ENCODE data around the gene TUBG2. TPM values are rescaled to one million over a fixed set of nuclear protein-coding genes. Genes with fewer than 3 reads are reported as not detected.

TUBG2 gene
- polyA plus RNA-seq, 1 donor (not counting 4 experiments of a cell fraction or from before 2014, with no cell fraction given): 14.5 TPM

GRCh38 chr17:42683407-42684034, 24.4 kb downstream of the TUBG2 start:
- no peaks in the 10 kb centered on the region for H3K27me3 ChIP-seq (ENCODE audit: control insufficient read depth, extremely low read depth, insufficient read depth, low read length)
- H3K79me2 ChIP-seq (ENCODE audit: control insufficient read depth, insufficient read depth, low read length): no peaks in the 10 kb centered on the region
- H2AFZ ChIP-seq (ENCODE audit: control insufficient read depth, low read length): no peak overlapping the region
- no peaks in the 10 kb centered on the region for H3K36me3 ChIP-seq (ENCODE audit: control insufficient read depth in 2 of 2, extremely low read depth in 1 of 2, insufficient read depth in 2 of 2, low read length in 2 of 2)
- H4K20me1 ChIP-seq (ENCODE audit: control insufficient read depth, extremely low read depth, insufficient read depth, low read length): no peaks in the 10 kb centered on the region
- no peak overlapping the region for H3K27ac ChIP-seq (ENCODE audit: control insufficient read depth, insufficient read depth, low read length)
- dilution Hi-C loops (cut with MboI; ENCODE audit: extremely low pct_ligation_motif_present, low sequenced_read_pairs): no loop called here
- FAIRE-seq: no peak
- peak overlapping the region in 1 of 3 experiments; percentile 59 for H3K4me3 ChIP-seq (ENCODE audit: control insufficient read depth in 2 of 3, extremely low read depth in 1 of 3, insufficient read depth in 2 of 3, low read depth in 1 of 3, low read length in 3 of 3)
- no peaks in the 10 kb centered on the region for H3K9me1 ChIP-seq (ENCODE audit: control insufficient read depth, extremely low read depth, insufficient read depth, low read length)
- TF ChIP-seq EZH2 (IDR thresholded peaks at IDR 0.05; ENCODE audit: low read length) (no peak), CTCF (optimal IDR thresholded peaks at IDR 0.05 in 1 of 3, IDR thresholded peaks at IDR 0.05 in 1 of 3, conservative IDR thresholded peaks at IDR 0.05 in 1 of 3; ENCODE audit: extremely low read depth in 1 of 3, insufficient read depth in 2 of 3, low read length in 3 of 3) (no peak)
- H3K4me1 ChIP-seq (ENCODE audit: control insufficient read depth, extremely low read depth, insufficient read depth, low read length): peaks cover 23% of the 10 kb centered on the region
- H3K9ac ChIP-seq (ENCODE audit: control insufficient read depth, extremely low read depth, insufficient read depth, low read length): no peak overlapping the region
- DNase-seq (ENCODE audit: low read depth, low spot score): no peak
- H3K4me2 ChIP-seq (ENCODE audit: control insufficient read depth, extremely low read depth, insufficient read depth, low read depth, low read length): peak overlapping the region; percentile 91
- H3K9me3 ChIP-seq (ENCODE audit: control insufficient read depth, low read depth, low read length): no peaks in the 10 kb centered on the region

GRCh38 chr17:42684929-42685556, 26.0 kb downstream of the TUBG2 start:
- no peak overlapping the region for H3K27ac ChIP-seq (ENCODE audit: control insufficient read depth, insufficient read depth, low read length)
- H3K9me3 ChIP-seq (ENCODE audit: control insufficient read depth, low read depth, low read length): no peaks in the 10 kb centered on the region
- no peak overlapping the region for H3K4me2 ChIP-seq (ENCODE audit: control insufficient read depth, extremely low read depth, insufficient read depth, low read depth, low read length)
- no peak overlapping the region for H2AFZ ChIP-seq (ENCODE audit: control insufficient read depth, low read length)
- no peaks in the 10 kb centered on the region for H4K20me1 ChIP-seq (ENCODE audit: control insufficient read depth, extremely low read depth, insufficient read depth, low read length)
- H3K9me1 ChIP-seq (ENCODE audit: control insufficient read depth, extremely low read depth, insufficient read depth, low read length): no peaks in the 10 kb centered on the region
- H3K4me1 ChIP-seq (ENCODE audit: control insufficient read depth, extremely low read depth, insufficient read depth, low read length): peaks cover 13% of the 10 kb centered on the region
- H3K9ac ChIP-seq (ENCODE audit: control insufficient read depth, extremely low read depth, insufficient read depth, low read length): no peak overlapping the region
- TF ChIP-seq EZH2 (IDR thresholded peaks at IDR 0.05; ENCODE audit: low read length) (no peak), CTCF (optimal IDR thresholded peaks at IDR 0.05 in 1 of 3, IDR thresholded peaks at IDR 0.05 in 1 of 3, conservative IDR thresholded peaks at IDR 0.05 in 1 of 3; ENCODE audit: extremely low read depth in 1 of 3, insufficient read depth in 2 of 3, low read length in 3 of 3) (no peak)
- H3K4me3 ChIP-seq (ENCODE audit: control insufficient read depth in 2 of 3, extremely low read depth in 1 of 3, insufficient read depth in 2 of 3, low read depth in 1 of 3, low read length in 3 of 3): no peak overlapping the region
- DNase-seq (ENCODE audit: low read depth, low spot score): no peak
- FAIRE-seq: no peak
- dilution Hi-C loops (cut with MboI; ENCODE audit: extremely low pct_ligation_motif_present, low sequenced_read_pairs): no loop called here
- no peaks in the 10 kb centered on the region for H3K27me3 ChIP-seq (ENCODE audit: control insufficient read depth, extremely low read depth, insufficient read depth, low read length)
- H3K36me3 ChIP-seq (ENCODE audit: control insufficient read depth in 2 of 2, extremely low read depth in 1 of 2, insufficient read depth in 2 of 2, low read length in 2 of 2): no peaks in the 10 kb centered on the region
- no peaks in the 10 kb centered on the region for H3K79me2 ChIP-seq (ENCODE audit: control insufficient read depth, insufficient read depth, low read length)

Measured in keratinocyte (primary cell).